Caki2 (cell line): Measurements from ENCODE around the gene ANKS3. TPM values are rescaled to one million over a fixed set of nuclear protein-coding genes. Genes with fewer than 3 reads are reported as not detected.

Experiments used
- DNase-seq: peaks from one replicate; pipeline ENCODE4 v3.0.0-alpha.2; 2015; ENCODE audit warnings: low read depth
- in situ Hi-C: cut with HindIII; loops from 2 replicates; pipeline ENCODE4 v1.10.0; 2016; ENCODE audit warnings: low sequenced_read_pairs, low pct_unique_long_range_greater_than_20kb, mixed read lengths
- total RNA-seq: library from RNA; depleted of rRNA; stranded (reverse); fragments of >200 nt; shearing (Covaris generic); gene quantifications from 2 replicates; pipeline ENCODE4 v1.2.3, GENCODE V29; 2014; ENCODE audit warnings: low replicate concordance; rRNA removed

The ANKS3 gene
- total RNA-seq, 1 experiment from 2014 or later: 62.5 TPM

DNA sequence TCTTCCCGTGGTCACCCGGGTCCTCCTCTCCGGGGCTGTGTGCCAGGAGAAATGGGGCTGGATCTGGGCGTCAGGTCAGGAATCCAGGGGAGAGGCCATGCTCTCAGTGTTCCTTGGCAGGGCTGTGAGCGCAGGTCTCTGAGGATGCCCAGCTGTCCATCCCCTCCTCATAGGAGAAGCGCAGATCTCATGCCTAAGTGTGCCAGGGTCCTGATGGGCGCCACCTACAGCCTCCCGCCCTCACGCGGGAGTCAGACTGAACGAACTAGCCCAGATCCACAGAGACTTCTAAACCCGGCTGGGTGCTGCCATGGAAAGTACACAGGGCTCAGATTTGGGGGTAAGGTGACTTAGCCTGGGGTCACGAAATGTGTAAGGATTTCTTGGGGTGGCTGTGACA lies 85.2 kb downstream of the ANKS3 start:
- DNase-seq: no peak
- in situ Hi-C loops: loop anchor here (25.0 kb wide), 1 partner anchor 137 kb away; no protein-coding TSS in a partner anchor

DNA sequence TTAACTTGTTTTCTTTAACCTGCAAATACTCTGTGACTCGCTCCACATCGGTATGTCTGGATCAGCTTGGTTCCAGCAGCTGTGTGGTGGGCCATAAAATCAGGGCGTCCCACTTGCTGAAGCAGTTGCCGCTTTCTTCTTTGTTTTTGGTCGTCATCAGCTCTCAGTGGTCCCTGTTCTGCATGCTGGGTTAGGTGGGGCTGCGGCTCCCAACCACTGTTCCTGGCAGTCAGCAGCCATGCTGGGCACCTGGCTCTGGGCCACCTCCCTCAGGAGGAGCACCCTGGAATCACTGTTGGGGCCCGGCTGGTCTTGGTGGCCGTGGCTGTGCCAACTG lies 86.5 kb downstream of the ANKS3 start:
- no peak for DNase-seq
- in situ Hi-C loops: loop anchor here (25.0 kb wide), 1 partner anchor 135 kb away; no protein-coding TSS in a partner anchor

DNA sequence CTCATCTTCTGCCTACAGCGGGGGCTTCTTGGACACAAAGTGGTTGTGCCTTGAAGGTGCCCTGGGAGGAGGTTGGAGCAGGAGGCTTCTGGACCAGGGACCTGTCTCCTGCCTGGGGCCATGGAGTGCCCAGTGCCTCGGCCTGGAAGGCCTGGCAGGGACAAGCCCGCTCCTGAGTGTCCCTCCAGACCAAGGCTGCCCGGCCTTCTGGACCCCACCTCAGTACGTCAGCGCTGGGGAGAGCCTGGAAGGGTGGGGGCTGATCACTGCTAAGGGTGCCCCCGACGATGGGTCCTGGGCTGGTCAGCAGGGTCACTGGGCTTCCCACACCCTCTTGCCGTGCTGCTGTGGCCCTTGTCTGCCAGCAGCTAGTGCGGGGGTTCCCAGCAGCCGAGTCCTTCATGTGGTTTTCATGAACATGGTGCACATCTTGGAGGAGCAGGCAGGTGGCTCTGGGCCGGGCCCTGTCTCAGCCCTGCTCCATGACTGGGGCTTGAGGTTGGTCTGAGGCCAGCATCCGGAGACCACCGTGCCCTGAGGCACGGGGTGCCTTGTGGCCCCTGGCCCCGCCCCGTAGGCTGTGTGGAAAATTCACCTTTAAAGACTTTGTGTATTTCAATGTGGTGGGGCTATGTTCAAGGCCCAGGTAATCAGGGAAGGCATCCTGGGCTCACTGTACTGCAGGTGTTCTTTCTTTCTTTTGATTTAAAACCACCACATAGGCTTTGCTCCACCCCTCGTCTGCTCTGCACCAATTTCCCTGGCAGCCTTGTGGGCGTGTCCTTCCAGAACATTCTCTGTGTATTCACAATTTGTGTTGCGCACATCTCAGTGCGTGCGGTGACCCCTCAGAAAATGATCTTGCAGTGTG lies 87.1 kb downstream of the ANKS3 start:
- in situ Hi-C loops: loop anchor here (25.0 kb wide), 1 partner anchor 135 kb away; no protein-coding TSS in a partner anchor
- no peak for DNase-seq

Other genes starting within 250 kb of the ANKS3 start
- 0.20 and 1.3 TPM in 2 replicates for gene CDIP1, start 195.5 kb downstream of the ANKS3 start, total RNA-seq
- gene C16orf96, start 177.9 kb downstream of the ANKS3 start, total RNA-seq: not detected in 2 replicates
- 4.3 and 12.4 TPM in 2 replicates for gene UBALD1, start 119.4 kb downstream of the ANKS3 start, total RNA-seq
- 13.8 and 14.1 TPM in 2 replicates for gene MGRN1, start 109.4 kb downstream of the ANKS3 start, total RNA-seq
- gene NUDT16L1, start 40.7 kb downstream of the ANKS3 start, total RNA-seq: 42.4 and 49.2 TPM in 2 replicates
- gene DNAAF8, start 266 bp upstream of the ANKS3 start, total RNA-seq: 5.4 and 6.6 TPM in 2 replicates
- 28.2 and 31.7 TPM in 2 replicates for gene ZNF500, start 32.9 kb upstream of the ANKS3 start, total RNA-seq
- gene SEPTIN12, start 54.1 kb upstream of the ANKS3 start, total RNA-seq: 0.78 TPM in 1 of 2 replicates, not detected in the other
- gene SMIM22, start 61.1 kb upstream of the ANKS3 start, total RNA-seq: not detected in 2 replicates
- gene ROGDI, start 68.4 kb upstream of the ANKS3 start, total RNA-seq: 20.4 and 24.8 TPM in 2 replicates
- gene GLYR1, start 113.0 kb upstream of the ANKS3 start, total RNA-seq: 65.2 and 81.2 TPM in 2 replicates
- 17.5 and 22.2 TPM in 2 replicates for gene UBN1, start 113.2 kb upstream of the ANKS3 start, total RNA-seq
- gene PPL, start 202.9 kb upstream of the ANKS3 start, total RNA-seq: 10.2 and 11.5 TPM in 2 replicates
- under 0.01 and 0.03 TPM in 2 replicates for gene SEC14L5, start 224.1 kb upstream of the ANKS3 start, total RNA-seq